CD4-positive, alpha-beta T cell treated with Interferon gamma for 1 hour (primary cell): ENCODE measurements around the gene ZNF211.

Experiments
- DNase-seq: peaks from one replicate; pipeline ENCODE4 v3.0.0-alpha.2; 2020

Gene ZNF211

GRCh38 chr19:57632987-57633831 lies at the start of gene ZNF211:
TSS of gene ZNF211 (plus strand) at chr19:57633168. CDS start at chr19:57633347, 179 bp downstream.
- peak; percentile 88 for DNase-seq

- peak; percentile 93 for DNase-seq
Observed at GRCh38 chr19:57583521-57584416, 49.2 kb upstream of the ZNF211 start, which contains the start of gene ZIK1. TSS of gene ZIK1 (plus strand) at chr19:57584145. CDS start at chr19:57584357, 212 bp downstream.

- DNase-seq: no peak
Observed at GRCh38 chr19:57587529-57587928, 45.4 kb upstream of the ZNF211 start.

GRCh38 chr19:57599377-57599760 lies 33.6 kb upstream of the ZNF211 start:
- no peak for DNase-seq

GRCh38 chr19:57599761-57600383 lies 33.1 kb upstream of the ZNF211 start, which contains the start of gene ZNF530:
TSS of gene ZNF530 (plus strand) at chr19:57599885. CDS start at chr19:57604346, 4,461 bp downstream.
- peak; percentile 86 for DNase-seq

GRCh38 chr19:57606931-57607330 lies 26.0 kb upstream of the ZNF211 start:
- no peak for DNase-seq

- no peak for DNase-seq
Observed at GRCh38 chr19:57611113-57611512, 21.9 kb upstream of the ZNF211 start.

- DNase-seq: peak; percentile 91
Observed at GRCh38 chr19:57613941-57614743, 18.8 kb upstream of the ZNF211 start, which contains the start of gene ZNF134. TSS of gene ZNF134 (plus strand) at chr19:57614242. CDS start at chr19:57619469, 5,227 bp downstream.

- no peak for DNase-seq
Observed at GRCh38 chr19:57615346-57615745, 17.6 kb upstream of the ZNF211 start.

GRCh38 chr19:57620673-57621348 lies 12.2 kb upstream of the ZNF211 start:
- DNase-seq: no peak

GRCh38 chr19:57623091-57623490 lies 9.9 kb upstream of the ZNF211 start:
- DNase-seq: no peak

- no peak for DNase-seq
Observed at GRCh38 chr19:57633832-57634131, 814 bp downstream of the ZNF211 start.

GRCh38 chr19:57637379-57637778 lies 4.4 kb downstream of the ZNF211 start:
- DNase-seq: no peak

GRCh38 chr19:57641715-57642234 lies 8.8 kb downstream of the ZNF211 start:
- no peak for DNase-seq

- DNase-seq: no peak
Observed at GRCh38 chr19:57642396-57643046, 9.6 kb downstream of the ZNF211 start.

GRCh38 chr19:57643734-57644133 lies 10.8 kb downstream of the ZNF211 start:
- no peak for DNase-seq

- DNase-seq: no peak
Observed at GRCh38 chr19:57648331-57649003, 15.5 kb downstream of the ZNF211 start.

- no peak for DNase-seq
Observed at GRCh38 chr19:57651654-57651996, 18.7 kb downstream of the ZNF211 start.

GRCh38 chr19:57653689-57654088 lies 20.7 kb downstream of the ZNF211 start:
- DNase-seq: no peak

- DNase-seq: no peak
Observed at GRCh38 chr19:57655443-57655842, 22.5 kb downstream of the ZNF211 start.
